ENCODE data around the gene UGT2B7.
"Not testable (repeated sequence)": the region's sequence is repeated elsewhere in the genome, so short reads cannot be mapped to it uniquely, and the experiment has no call there.

UGT2B7 gene

GRCh38 chr4:69096111-69096656 is at the start of gene UGT2B7:
Gene UGT2B7 (plus strand): TSS chr4:69096474. CDS start chr4:69096521, 47 bp downstream.
- no peak for DNase-seq

- DNase-seq: no peak
Measured at GRCh38 chr4:69049860-69050259, 46.4 kb upstream of the UGT2B7 start.

GRCh38 chr4:69050853-69051575 is 45.3 kb upstream of the UGT2B7 start:
- DNase-seq: not testable (repeated sequence)

- DNase-seq: no peak
Measured at GRCh38 chr4:69051576-69051943, 44.7 kb upstream of the UGT2B7 start.

GRCh38 chr4:69053309-69053885 is 42.9 kb upstream of the UGT2B7 start:
- not testable (repeated sequence) for DNase-seq

- not testable (repeated sequence) for DNase-seq
Measured at GRCh38 chr4:69054033-69054432, 42.2 kb upstream of the UGT2B7 start.

GRCh38 chr4:69054578-69055200 is 41.6 kb upstream of the UGT2B7 start:
- no peak for DNase-seq

GRCh38 chr4:69056150-69056549 is 40.1 kb upstream of the UGT2B7 start:
- no peak for DNase-seq

- no peak for DNase-seq
Measured at GRCh38 chr4:69056921-69057550, 39.2 kb upstream of the UGT2B7 start.

GRCh38 chr4:69057620-69058409 is 38.5 kb upstream of the UGT2B7 start:
- no peak for DNase-seq

- no peak for DNase-seq
Measured at GRCh38 chr4:69058410-69059059, 37.7 kb upstream of the UGT2B7 start.

GRCh38 chr4:69060651-69061308 is 35.5 kb upstream of the UGT2B7 start:
- no peak for DNase-seq

GRCh38 chr4:69064391-69064790 is 31.9 kb upstream of the UGT2B7 start:
- no peak for DNase-seq

GRCh38 chr4:69066945-69067344 is 29.3 kb upstream of the UGT2B7 start:
- DNase-seq: no peak

- no peak for DNase-seq
Measured at GRCh38 chr4:69069085-69069484, 27.2 kb upstream of the UGT2B7 start.

- DNase-seq: no peak
Measured at GRCh38 chr4:69070590-69070989, 25.7 kb upstream of the UGT2B7 start.

- DNase-seq: no peak
Measured at GRCh38 chr4:69071286-69071685, 25.0 kb upstream of the UGT2B7 start.

- DNase-seq: no peak
Measured at GRCh38 chr4:69073375-69073774, 22.9 kb upstream of the UGT2B7 start.

GRCh38 chr4:69075061-69075792 is 21.0 kb upstream of the UGT2B7 start:
- DNase-seq: no peak

GRCh38 chr4:69078852-69079251 is 17.4 kb upstream of the UGT2B7 start:
- DNase-seq: no peak

- DNase-seq: no peak
Measured at GRCh38 chr4:69088473-69088872, 7.8 kb upstream of the UGT2B7 start.

All from activated naive CD4-positive, alpha-beta T cell treated with anti-CD3 and anti-CD28 coated beads, Interleukin-2, amount 50 U/mL, for 16 hours (primary cell).